Measurements from ENCODE around the gene RHBDD3. TPM values are rescaled to one million over a fixed set of nuclear protein-coding genes. Genes with fewer than 3 reads are reported as not detected.

The RHBDD3 gene
- total and polyA plus RNA-seq, 2 of the 8 experiments (the other 6 are each of a cell fraction or from before 2014, with no cell fraction given), result 72.1 to 117 TPM

DNA sequence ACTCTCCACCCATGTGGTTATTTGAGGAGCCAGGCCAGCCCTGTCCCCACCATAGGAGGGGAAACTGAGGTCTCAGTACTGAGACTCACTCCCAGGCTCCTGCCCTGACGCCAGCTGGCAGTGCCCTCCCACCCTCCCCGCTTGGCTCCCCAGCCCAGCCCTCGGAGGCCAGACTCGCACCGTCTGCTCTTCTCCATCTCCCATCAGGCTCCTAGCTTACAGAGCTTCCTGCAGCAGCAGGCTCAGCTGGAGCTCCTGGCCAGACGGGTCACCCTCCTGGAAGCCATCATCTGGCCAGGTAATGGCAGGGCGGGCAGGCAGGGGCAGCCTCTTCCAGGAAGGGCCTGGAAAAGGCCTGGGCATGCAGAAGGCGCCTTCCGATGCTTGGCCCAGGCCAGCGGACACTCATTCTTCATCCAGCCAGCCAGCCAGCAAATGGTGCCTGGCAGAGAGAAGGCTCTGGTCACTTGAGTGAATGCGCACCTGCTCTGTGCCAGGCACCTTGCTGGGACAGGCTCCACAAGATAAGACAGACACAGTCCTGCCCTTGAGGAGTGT lies 12.6 kb downstream of the RHBDD3 start (continued):
- TF ChIP-seq, protein P1, sequence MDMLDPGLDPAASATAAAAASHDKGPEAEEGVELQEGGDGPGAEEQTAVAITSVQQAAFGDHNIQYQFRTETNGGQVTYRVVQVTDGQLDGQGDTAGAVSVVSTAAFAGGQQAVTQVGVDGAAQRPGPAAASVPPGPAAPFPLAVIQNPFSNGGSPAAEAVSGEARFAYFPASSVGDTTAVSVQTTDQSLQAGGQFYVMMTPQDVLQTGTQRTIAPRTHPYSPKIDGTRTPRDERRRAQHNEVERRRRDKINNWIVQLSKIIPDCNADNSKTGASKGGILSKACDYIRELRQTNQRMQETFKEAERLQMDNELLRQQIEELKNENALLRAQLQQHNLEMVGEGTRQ (IDR thresholded peaks at IDR 0.05; ENCODE audit: low read length), result no peak
- TF ChIP-seq CTBP2 (IDR thresholded peaks at IDR 0.05; ENCODE audit: borderline replicate concordance, insufficient read depth, insufficient read length, low read length) (no peak), CBX5 (IDR thresholded peaks at IDR 0.05; ENCODE audit: low read depth, low read length) (no peak), SP2 (IDR thresholded peaks at IDR 0.05; ENCODE audit: low read length) (no peak), GTF2F1 (IDR thresholded peaks at IDR 0.05; ENCODE audit: borderline replicate concordance, low read depth, low read length) (no peak), POU5F1 (IDR thresholded peaks at IDR 0.05; ENCODE audit: low read depth, low read length) (no peak)
- TF ChIP-seq, protein P2, sequence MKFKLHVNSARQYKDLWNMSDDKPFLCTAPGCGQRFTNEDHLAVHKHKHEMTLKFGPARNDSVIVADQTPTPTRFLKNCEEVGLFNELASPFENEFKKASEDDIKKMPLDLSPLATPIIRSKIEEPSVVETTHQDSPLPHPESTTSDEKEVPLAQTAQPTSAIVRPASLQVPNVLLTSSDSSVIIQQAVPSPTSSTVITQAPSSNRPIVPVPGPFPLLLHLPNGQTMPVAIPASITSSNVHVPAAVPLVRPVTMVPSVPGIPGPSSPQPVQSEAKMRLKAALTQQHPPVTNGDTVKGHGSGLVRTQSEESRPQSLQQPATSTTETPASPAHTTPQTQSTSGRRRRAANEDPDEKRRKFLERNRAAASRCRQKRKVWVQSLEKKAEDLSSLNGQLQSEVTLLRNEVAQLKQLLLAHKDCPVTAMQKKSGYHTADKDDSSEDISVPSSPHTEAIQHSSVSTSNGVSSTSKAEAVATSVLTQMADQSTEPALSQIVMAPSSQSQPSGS (IDR thresholded peaks at IDR 0.05; ENCODE audit: low read length), result no peak
- TF ChIP-seq, protein P3, sequence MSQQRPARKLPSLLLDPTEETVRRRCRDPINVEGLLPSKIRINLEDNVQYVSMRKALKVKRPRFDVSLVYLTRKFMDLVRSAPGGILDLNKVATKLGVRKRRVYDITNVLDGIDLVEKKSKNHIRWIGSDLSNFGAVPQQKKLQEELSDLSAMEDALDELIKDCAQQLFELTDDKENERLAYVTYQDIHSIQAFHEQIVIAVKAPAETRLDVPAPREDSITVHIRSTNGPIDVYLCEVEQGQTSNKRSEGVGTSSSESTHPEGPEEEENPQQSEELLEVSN (IDR thresholded peaks at IDR 0.05), result no peak
- TF ChIP-seq, protein P4, sequence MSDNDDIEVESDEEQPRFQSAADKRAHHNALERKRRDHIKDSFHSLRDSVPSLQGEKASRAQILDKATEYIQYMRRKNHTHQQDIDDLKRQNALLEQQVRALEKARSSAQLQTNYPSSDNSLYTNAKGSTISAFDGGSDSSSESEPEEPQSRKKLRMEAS (IDR thresholded peaks at IDR 0.05), result no peak
